Measurements from ENCODE around the gene TFCP2.

TFCP2 gene

GRCh38 chr12:51152953-51153352 lies 20.0 kb downstream of the TFCP2 start:
- DNase-seq: no peak

- DNase-seq: no peak
These were observed 22.2 kb downstream of the TFCP2 start for GRCh38 chr12:51150777-51151176.

GRCh38 chr12:51147309-51147708 lies 25.6 kb downstream of the TFCP2 start:
- no peak for DNase-seq

GRCh38 chr12:51139292-51139844 lies 33.6 kb downstream of the TFCP2 start:
- no peak for DNase-seq

- no peak for DNase-seq
These were observed 40.2 kb downstream of the TFCP2 start for GRCh38 chr12:51132693-51133092.

- DNase-seq: no peak
These were observed 41.0 kb downstream of the TFCP2 start for GRCh38 chr12:51131745-51132521.

GRCh38 chr12:51128919-51129318 lies 44.0 kb downstream of the TFCP2 start:
- DNase-seq: no peak

- DNase-seq: no peak
These were observed 45.7 kb downstream of the TFCP2 start for GRCh38 chr12:51127050-51127729.

- DNase-seq: no peak
These were observed 46.6 kb downstream of the TFCP2 start for GRCh38 chr12:51126297-51126696.

- DNase-seq: no peak
These were observed 48.4 kb downstream of the TFCP2 start for GRCh38 chr12:51124504-51124903.

- DNase-seq: no peak
These were observed 50.1 kb downstream of the TFCP2 start for GRCh38 chr12:51122844-51123243.

- DNase-seq: no peak
These were observed 54.2 kb downstream of the TFCP2 start for GRCh38 chr12:51118706-51119105.

GRCh38 chr12:51115533-51115932 lies 57.4 kb downstream of the TFCP2 start:
- DNase-seq: no peak

GRCh38 chr12:51108136-51108535 lies 64.8 kb downstream of the TFCP2 start:
- DNase-seq: no peak

GRCh38 chr12:51103977-51104376 lies 69.0 kb downstream of the TFCP2 start:
- no peak for DNase-seq

- DNase-seq: no peak
These were observed 74.3 kb downstream of the TFCP2 start for GRCh38 chr12:51098611-51099010.

- DNase-seq: no peak
These were observed 82.2 kb downstream of the TFCP2 start for GRCh38 chr12:51090705-51091229.

GRCh38 chr12:51087818-51088217 lies 85.1 kb downstream of the TFCP2 start:
- DNase-seq: no peak

GRCh38 chr12:51086933-51087332 lies 86.0 kb downstream of the TFCP2 start:
- DNase-seq: no peak

- DNase-seq: no peak
These were observed 87.2 kb downstream of the TFCP2 start for GRCh38 chr12:51085757-51086156.

GRCh38 chr12:51083126-51083833 lies 89.7 kb downstream of the TFCP2 start, which contains the start of gene CSRNP2:
Gene CSRNP2 (minus strand): TSS chr12:51083596. CDS start chr12:51076561, 7,035 bp downstream.
- peak; percentile 89 for DNase-seq

GRCh38 chr12:51082561-51083125 lies 90.3 kb downstream of the TFCP2 start:
- DNase-seq: no peak

GRCh38 chr12:51081421-51081820 lies 91.5 kb downstream of the TFCP2 start:
- DNase-seq: no peak
